IPS-18a (cell line): Measurements from ENCODE around the gene TSPAN3.

Experiments used
- H3K27ac ChIP-seq: one replicate; pipeline ENCODE4 v1.5.1; 2013; ENCODE audit warnings: low read length
- H3K27me3 ChIP-seq: one replicate; pipeline ENCODE4 v1.6.1; 2013; ENCODE audit warnings: mild to moderate bottlenecking, low read length; ENCODE audit not compliant: control insufficient read depth, insufficient read depth
- H3K36me3 ChIP-seq: one replicate; pipeline ENCODE4 v1.6.1; 2013; ENCODE audit warnings: low read depth, low read length; ENCODE audit not compliant: control insufficient read depth
- H3K4me1 ChIP-seq: one replicate; pipeline ENCODE4 v1.6.1; 2013; ENCODE audit warnings: low read depth, low read length; ENCODE audit not compliant: control insufficient read depth
- H3K4me3 ChIP-seq: one replicate; pipeline ENCODE4 v1.5.1; 2013; ENCODE audit warnings: low read length
- H3K9ac ChIP-seq: one replicate; pipeline ENCODE4 v1.6.1; 2013; ENCODE audit warnings: mild to moderate bottlenecking, low read length, moderate library complexity
- H3K9me3 ChIP-seq: one replicate; pipeline ENCODE4 v1.6.1; 2013; ENCODE audit warnings: low read depth, low read length; ENCODE audit not compliant: control insufficient read depth

TSPAN3 gene

GRCh38 chr15:77030048-77030927, 40.6 kb downstream of the TSPAN3 start:
- peaks cover 3% of the 10 kb centered on the region for H3K4me1 ChIP-seq
- no peak overlapping the region for H3K9ac ChIP-seq
- no peaks in the 10 kb centered on the region for H3K9me3 ChIP-seq
- H3K27ac ChIP-seq = no peak overlapping the region
- no peak overlapping the region for H3K4me3 ChIP-seq
- H3K27me3 ChIP-seq = peaks cover 3% of the 10 kb centered on the region
- no peaks in the 10 kb centered on the region for H3K36me3 ChIP-seq

DNA sequence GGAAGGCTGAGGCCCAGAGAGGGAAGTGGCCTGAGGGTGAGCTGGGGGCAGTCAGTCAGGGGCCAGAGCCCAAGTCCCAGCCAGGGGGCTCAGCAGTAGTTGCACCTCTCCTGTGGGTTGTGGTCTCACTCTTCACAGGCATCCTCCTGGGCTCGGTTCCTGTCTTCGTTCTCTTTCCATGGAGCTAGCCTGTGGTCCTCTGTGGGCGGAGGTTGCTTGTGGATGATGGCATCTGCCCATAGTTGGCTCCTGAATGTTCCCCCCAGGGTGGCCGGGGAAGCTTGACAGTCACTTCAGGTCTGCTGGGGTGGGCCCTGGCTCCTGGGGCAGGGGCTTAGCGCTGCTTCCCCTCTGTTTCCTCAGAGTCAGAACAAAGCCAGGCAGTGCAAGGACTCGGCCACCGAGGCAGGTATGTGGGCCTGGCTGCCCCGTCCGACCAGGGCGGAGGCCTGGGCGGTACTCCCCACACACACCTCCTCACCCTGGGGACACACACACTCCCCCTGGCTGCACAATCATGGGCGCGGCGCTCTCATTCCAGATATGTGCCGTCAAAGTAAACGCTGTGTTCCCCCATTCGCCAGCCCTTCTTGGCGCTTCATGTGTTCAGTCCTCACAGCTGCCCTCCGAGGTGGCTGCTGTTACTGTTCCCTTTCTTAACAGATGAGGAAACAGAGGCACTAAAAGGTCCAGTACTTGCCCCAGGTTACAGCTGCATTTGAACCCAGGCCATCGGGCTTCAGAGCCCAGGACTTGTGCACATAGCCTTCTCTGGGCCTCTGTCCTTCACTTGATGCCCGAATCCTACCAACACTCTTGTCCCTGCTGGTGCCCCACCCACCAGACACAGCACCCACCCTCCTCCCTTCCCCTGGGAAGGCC, 41.5 kb downstream of the TSPAN3 start:
- H3K4me1 ChIP-seq = peaks cover 3% of the 10 kb centered on the region
- peaks cover 3% of the 10 kb centered on the region for H3K27me3 ChIP-seq
- H3K4me3 ChIP-seq = no peak overlapping the region
- no peaks in the 10 kb centered on the region for H3K9me3 ChIP-seq
- H3K9ac ChIP-seq = no peak overlapping the region
- H3K36me3 ChIP-seq = no peaks in the 10 kb centered on the region
- no peak overlapping the region for H3K27ac ChIP-seq

- peaks cover 3% of the 10 kb centered on the region for H3K4me1 ChIP-seq
- H3K9me3 ChIP-seq = no peaks in the 10 kb centered on the region
- no peak overlapping the region for H3K9ac ChIP-seq
These were observed 42.3 kb downstream of the TSPAN3 start for GRCh38 chr15:77028451-77029165.

DNA sequence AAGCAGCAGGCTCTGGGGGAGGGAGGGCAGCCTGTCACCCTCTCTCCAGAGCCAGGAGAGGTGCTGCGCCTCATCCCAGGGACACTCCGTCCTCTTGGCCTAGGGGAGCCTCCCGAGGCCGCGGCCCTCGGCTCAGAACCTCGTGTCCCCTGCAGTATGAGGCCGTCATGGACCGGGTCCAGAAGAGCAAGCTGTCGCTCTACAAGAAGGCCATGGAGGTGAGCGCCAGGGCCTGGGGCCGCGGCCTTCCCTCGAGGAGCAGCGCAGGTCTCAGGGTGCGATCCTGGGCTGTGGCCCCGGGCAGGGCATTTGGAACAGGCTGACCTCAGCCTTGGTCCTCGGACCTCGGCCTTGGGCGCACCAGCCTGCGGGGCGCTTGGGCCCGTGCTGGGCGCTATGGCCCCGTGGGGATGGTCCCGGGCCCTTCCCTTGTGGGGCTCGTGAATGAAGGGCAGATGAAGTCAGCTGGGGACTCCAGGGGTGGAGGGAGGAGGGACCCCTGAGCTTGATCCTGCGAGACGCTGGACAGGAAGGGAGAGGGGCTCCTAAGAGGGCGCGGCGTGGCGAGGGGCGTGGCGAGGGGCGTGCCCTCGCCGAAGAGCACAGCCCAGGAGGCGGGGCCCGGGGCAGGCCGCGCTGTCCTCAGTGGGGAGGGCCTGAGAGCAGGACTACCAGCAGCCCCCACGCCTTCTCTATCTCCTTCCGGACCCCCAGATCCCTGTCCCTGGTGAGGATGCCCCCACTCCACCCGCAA, 43.0 kb downstream of the TSPAN3 start:
- Histone ChIP-seq H3K9ac (no peak overlapping the region), H3K27me3 (peaks cover 3% of the 10 kb centered on the region), H3K4me1 (peaks cover 3% of the 10 kb centered on the region), H3K36me3 (no peaks in the 10 kb centered on the region), H3K4me3 (peak overlapping the region; percentile 50), H3K27ac (no peak overlapping the region), H3K9me3 (no peaks in the 10 kb centered on the region)

More at GRCh38 chr15:77028451-77029165, 42.3 kb downstream of the TSPAN3 start:
- Histone ChIP-seq H3K4me3 (peak overlapping the region; percentile 50), H3K27me3 (peaks cover 3% of the 10 kb centered on the region), H3K36me3 (no peaks in the 10 kb centered on the region), H3K27ac (no peak overlapping the region)

DNA sequence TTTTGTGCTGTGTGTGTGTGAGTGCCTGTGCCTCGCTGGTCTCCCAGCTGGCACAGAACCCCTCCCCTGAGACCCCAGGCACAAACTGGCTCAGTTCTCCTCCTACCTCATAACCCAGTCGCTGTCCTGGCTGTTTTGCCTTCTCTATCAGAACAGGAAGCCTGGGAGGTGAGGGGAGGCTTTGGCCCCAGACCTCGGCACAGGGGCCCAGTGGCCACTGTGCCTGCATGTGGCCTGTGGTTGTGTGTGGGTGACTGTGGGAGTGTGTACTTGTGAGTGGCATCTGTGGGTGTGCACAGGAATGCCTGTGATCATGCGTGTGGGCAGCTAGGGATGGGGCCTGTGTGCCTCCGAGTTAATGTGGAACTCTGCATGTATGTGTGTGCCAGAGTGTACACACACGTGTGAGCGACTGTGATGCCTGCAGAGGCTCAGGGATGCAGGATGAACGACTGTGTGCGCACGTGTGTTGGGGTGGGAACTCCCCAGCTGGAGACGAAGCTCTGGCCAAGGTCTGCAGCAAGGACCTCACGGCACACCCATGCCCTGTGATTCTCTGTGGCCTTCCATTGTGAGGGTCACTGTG, 43.7 kb downstream of the TSPAN3 start:
- peaks cover 3% of the 10 kb centered on the region for H3K27me3 ChIP-seq
- H3K9ac ChIP-seq = no peak overlapping the region
- H3K4me3 ChIP-seq = no peak overlapping the region
- no peaks in the 10 kb centered on the region for H3K9me3 ChIP-seq
- peaks cover 3% of the 10 kb centered on the region for H3K4me1 ChIP-seq
- H3K36me3 ChIP-seq = no peaks in the 10 kb centered on the region
- no peak overlapping the region for H3K27ac ChIP-seq

GRCh38 chr15:77026501-77027110, 44.3 kb downstream of the TSPAN3 start:
- Histone ChIP-seq H3K9me3 (no peaks in the 10 kb centered on the region), H3K27ac (no peak overlapping the region), H3K36me3 (no peaks in the 10 kb centered on the region), H3K4me3 (no peak overlapping the region), H3K9ac (no peak overlapping the region), H3K27me3 (peaks cover 3% of the 10 kb centered on the region), H3K4me1 (peaks cover 3% of the 10 kb centered on the region)

DNA sequence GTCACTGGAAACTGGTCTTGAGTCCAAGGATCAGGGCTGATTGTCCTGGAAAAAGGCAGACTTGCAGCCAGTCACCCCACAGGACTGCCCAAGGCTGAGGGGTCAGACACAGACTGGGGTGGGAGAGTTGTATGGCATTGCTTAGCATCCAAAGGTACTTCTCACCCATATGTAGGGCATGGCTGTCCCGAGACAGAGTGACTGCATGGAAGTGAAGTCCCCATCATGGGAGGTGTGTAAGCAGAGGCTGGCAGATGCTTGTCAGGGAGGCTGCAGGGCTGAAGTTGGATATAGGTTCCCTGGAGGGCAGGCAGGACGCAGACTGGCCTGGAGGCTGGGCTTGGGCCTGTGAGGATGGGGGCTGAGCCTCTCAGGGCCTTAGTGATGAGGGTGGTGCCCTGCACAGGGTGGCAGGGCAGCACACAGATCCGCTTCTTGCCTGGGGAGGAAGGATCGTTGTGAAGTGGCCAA, 44.9 kb downstream of the TSPAN3 start:
- Histone ChIP-seq H3K27ac (no peak overlapping the region), H3K9me3 (no peaks in the 10 kb centered on the region), H3K4me1 (peaks cover 3% of the 10 kb centered on the region), H3K9ac (no peak overlapping the region), H3K36me3 (no peaks in the 10 kb centered on the region), H3K4me3 (no peak overlapping the region), H3K27me3 (peaks cover 3% of the 10 kb centered on the region)

DNA sequence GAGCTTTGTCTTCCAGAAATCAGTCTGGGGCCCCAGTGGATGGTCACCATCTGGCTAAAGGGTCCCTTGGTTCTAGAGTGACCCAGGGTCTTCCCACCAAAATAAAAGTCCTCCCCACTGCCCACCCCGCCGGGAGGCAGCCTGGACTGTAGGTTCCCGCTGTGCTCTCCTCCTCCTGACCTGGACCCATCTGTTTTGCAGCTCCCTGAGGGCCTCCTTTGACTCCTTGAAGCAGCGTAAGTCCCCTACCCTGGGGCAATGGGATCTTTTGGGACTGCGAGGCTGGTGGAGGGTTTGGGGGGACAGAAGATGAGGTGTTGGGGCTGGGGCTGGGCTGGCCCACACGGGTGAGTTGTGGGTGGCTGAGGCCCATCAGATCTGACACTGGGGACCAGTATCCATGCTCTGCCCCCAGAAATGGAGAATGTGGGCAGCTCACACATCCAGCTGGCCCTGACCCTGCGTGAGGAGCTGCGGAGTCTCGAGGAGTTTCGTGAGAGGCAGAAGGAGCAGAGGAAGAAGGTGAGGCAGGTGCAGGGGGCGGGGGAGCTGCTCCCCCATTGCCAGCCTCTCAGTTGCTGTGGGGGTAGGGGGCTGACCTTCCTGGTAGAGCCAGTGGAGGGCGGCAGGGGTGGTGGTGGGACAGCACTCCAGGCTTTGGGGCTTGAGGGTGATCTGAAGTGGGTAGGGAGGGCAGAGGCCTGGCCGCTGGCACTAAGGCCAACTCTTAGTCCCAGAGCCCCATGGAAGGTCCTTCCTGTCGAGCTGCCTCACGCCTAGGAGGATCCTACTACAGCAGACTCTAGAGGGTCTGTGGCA, 45.6 kb downstream of the TSPAN3 start:
- Histone ChIP-seq H3K4me1 (peaks cover 3% of the 10 kb centered on the region), H3K36me3 (no peaks in the 10 kb centered on the region), H3K27ac (no peak overlapping the region), H3K9me3 (no peaks in the 10 kb centered on the region), H3K27me3 (peaks cover 3% of the 10 kb centered on the region), H3K4me3 (no peak overlapping the region), H3K9ac (no peak overlapping the region)

- H3K27ac ChIP-seq = no peak overlapping the region
- H3K36me3 ChIP-seq = no peaks in the 10 kb centered on the region
- peaks cover 3% of the 10 kb centered on the region for H3K27me3 ChIP-seq
- H3K4me1 ChIP-seq = no peaks in the 10 kb centered on the region
- no peaks in the 10 kb centered on the region for H3K9me3 ChIP-seq
- no peak overlapping the region for H3K9ac ChIP-seq
- H3K4me3 ChIP-seq = no peak overlapping the region
These were observed 46.4 kb downstream of the TSPAN3 start for GRCh38 chr15:77024273-77025082.
